Chondrocyte (in vitro differentiated cells): ENCODE measurements around the gene AKAP13. TPM values are rescaled to one million over a fixed set of nuclear protein-coding genes. Genes with fewer than 3 reads are reported as not detected.

Experiments used
- DNase-seq: peaks from one replicate; pipeline ENCODE4 v3.0.0; 2021; ENCODE audit warnings: mixed read lengths, low spot score
- H3K27ac Mint-ChIP-seq: one replicate; pipeline ENCODE4 v1.8.0; 2021; ENCODE audit warnings: mild to moderate bottlenecking, moderate library complexity, mixed read lengths; ENCODE audit not compliant: unreplicated experiment
- H3K27me3 Mint-ChIP-seq: 2 replicates; pipeline ENCODE4 v1.8.0; 2021; ENCODE audit warnings: low read depth, mixed read lengths
- H3K36me3 Mint-ChIP-seq: 2 replicates; pipeline ENCODE4 v1.8.0; 2021; ENCODE audit warnings: low read depth, mixed read lengths
- H3K4me1 Mint-ChIP-seq: 2 replicates; pipeline ENCODE4 v1.8.0; 2021; ENCODE audit warnings: low read depth, mild to moderate bottlenecking, mixed read lengths
- H3K4me3 Mint-ChIP-seq: one replicate; pipeline ENCODE4 v1.8.0; 2021; ENCODE audit warnings: mild to moderate bottlenecking, moderate library complexity, mixed read lengths; ENCODE audit not compliant: unreplicated experiment
- H3K9me3 Mint-ChIP-seq: 2 replicates; pipeline ENCODE4 v1.8.0; 2021; ENCODE audit warnings: low read depth, mixed read lengths
- CTCF ChIP-seq: fragments of 200-600 bp; sonication (generic); IDR thresholded peaks from 2 replicates; pipeline ENCODE4 v1.5.0; 2021; ENCODE audit warnings: antibody characterized with exemption, mild to moderate bottlenecking, moderate library complexity
- total RNA-seq: library from RNA; stranded (reverse); gene quantifications from 3 replicates; pipeline ENCODE4 v1.2.1, GENCODE V29; 2021

The AKAP13 gene
- total RNA-seq, 1 donor from 2014 or later = 80.6 TPM

DNA sequence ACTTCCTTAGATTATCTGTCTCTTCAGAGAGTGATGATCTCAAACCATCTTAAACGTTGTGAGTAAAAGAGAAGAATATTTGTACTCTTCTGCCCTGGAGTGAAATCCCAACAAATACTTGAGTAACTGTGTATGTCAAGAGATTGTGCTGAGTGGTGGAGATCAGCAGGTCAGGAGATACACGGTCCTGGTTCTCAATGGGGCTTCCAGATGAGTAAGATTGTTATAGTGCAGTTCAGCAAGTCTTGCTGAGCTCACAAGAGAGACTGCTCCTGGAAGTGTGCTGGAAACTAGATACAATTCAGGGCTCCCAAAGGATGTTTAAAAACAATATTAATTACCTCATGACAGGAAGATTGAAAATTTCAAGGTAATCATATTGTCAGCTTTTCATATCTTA, 184.3 kb downstream of the AKAP13 start:
- DNase-seq = no peak
- Mint-ChIP-seq H3K4me1 (peaks cover 24% of the 10 kb centered on the region), H3K36me3 (peaks cover 2% of the 10 kb centered on the region), H3K27me3 (no peaks in the 10 kb centered on the region), H3K27ac (no peak overlapping the region), H3K9me3 (no peaks in the 10 kb centered on the region), H3K4me3 (no peak overlapping the region)
- TF ChIP-seq CTCF = no peak

DNA sequence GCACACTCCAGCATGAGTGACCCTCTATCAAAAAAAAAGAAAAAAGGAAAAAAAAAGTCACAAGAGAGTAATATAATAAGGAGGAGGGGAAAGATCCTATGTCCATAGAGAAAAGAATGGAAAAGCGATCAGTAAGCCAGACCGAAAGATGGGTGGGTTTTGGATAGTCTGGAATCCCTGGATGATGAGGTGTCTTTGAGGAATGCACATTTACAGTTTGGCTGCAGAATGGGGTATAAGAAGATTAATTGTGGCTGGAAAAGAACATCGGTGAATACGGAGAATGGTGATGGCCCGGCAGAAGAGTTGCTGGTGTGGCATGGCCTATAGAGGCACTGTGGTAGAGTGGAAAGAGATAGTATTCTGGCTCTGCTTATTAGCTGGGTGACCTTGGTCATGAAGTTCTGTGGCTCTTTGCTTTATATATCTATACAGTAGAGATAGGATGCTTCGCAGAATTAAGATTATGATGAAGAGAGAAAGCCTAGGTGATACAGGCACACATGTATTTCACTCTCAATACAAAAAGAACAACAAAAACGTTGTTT, 187.9 kb downstream of the AKAP13 start:
- no peaks in the 10 kb centered on the region for H3K27me3 Mint-ChIP-seq

DNA sequence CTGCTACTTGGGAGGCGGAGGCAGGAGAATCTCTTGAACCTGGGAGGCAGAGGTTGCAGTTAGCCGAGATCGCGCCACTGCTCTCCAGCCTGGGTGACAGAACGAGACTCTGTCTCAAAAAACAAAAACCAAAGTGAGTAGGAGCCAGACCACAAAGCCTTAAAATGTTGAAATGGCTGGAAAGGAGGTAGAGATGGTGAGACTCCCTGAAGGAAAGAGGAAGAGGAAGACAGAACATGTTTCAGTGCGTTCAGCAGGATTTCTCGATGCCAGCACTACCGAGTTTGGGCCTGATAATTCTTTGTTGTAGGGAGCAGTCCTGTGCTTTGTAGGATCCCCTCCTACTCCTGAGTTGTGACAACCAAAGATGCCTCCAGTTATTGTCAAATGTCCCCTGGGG, 189.9 kb downstream of the AKAP13 start:
- no peaks in the 10 kb centered on the region for H3K9me3 Mint-ChIP-seq
- no peak overlapping the region for H3K27ac Mint-ChIP-seq
- peaks cover 5% of the 10 kb centered on the region for H3K36me3 Mint-ChIP-seq
- peaks cover 10% of the 10 kb centered on the region for H3K4me1 Mint-ChIP-seq
- DNase-seq = no peak
- no peak for TF ChIP-seq CTCF
- H3K27me3 Mint-ChIP-seq = no peaks in the 10 kb centered on the region
- H3K4me3 Mint-ChIP-seq = no peak overlapping the region

More for the DNA sequence above, 187.9 kb downstream of the AKAP13 start:
- Mint-ChIP-seq H3K9me3 (no peaks in the 10 kb centered on the region), H3K4me3 (no peak overlapping the region), H3K36me3 (peaks cover 5% of the 10 kb centered on the region), H3K27ac (no peak overlapping the region), H3K4me1 (peaks cover 19% of the 10 kb centered on the region)
- TF ChIP-seq CTCF = no peak
- DNase-seq = no peak

DNA sequence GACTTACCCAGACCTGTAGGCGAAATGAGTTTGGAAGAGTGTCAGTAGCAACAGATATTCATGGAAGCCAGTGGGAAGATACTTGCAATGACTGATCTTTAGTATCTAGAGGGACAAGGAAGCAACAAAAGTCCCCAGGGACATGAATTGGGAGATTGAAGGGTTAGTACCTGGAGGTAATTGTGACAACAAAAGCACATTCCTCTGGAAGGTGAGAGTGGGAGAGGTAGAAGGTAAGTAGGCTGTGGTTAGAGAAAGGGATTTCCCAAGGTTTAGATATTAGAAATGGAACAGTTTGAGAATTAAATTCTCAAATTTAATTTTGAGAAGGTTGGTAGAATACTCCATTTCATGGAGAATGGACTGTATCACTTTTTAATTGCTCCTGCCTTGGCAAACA, 191.4 kb downstream of the AKAP13 start:
- no peak overlapping the region for H3K4me3 Mint-ChIP-seq
- H3K36me3 Mint-ChIP-seq = peaks cover 5% of the 10 kb centered on the region
- H3K9me3 Mint-ChIP-seq = no peaks in the 10 kb centered on the region
- no peak overlapping the region for H3K27ac Mint-ChIP-seq
- TF ChIP-seq CTCF = no peak
- no peaks in the 10 kb centered on the region for H3K27me3 Mint-ChIP-seq
- no peak for DNase-seq
- H3K4me1 Mint-ChIP-seq = peaks cover 22% of the 10 kb centered on the region

- H3K4me1 Mint-ChIP-seq = peaks cover 23% of the 10 kb centered on the region
- peaks cover 24% of the 10 kb centered on the region for H3K36me3 Mint-ChIP-seq
- no peak overlapping the region for H3K27ac Mint-ChIP-seq
- no peak for DNase-seq
- no peaks in the 10 kb centered on the region for H3K9me3 Mint-ChIP-seq
- no peak for TF ChIP-seq CTCF
- H3K27me3 Mint-ChIP-seq = no peaks in the 10 kb centered on the region
- H3K4me3 Mint-ChIP-seq = no peak overlapping the region
Measured at GRCh38 chr15:85576392-85576791, 196.0 kb downstream of the AKAP13 start.
